Keratinocyte (primary cell): ENCODE data around the gene ACTN2. TPM values are rescaled to one million over a fixed set of nuclear protein-coding genes. Genes with fewer than 3 reads are reported as not detected.

ENCODE experiments used
- DNase-seq: peaks from one replicate; pipeline ENCODE4 v3.0.0-alpha.2; 2011; ENCODE audit warnings: low read depth, missing footprints, low spot score
- FAIRE-seq: peaks from 2 replicates; lab custom pipeline; 2011; peaks lifted over from hg19 to GRCh38; lab: Jason Lieb, UNC
- H2AFZ ChIP-seq: 2 replicates; pipeline ENCODE4 v1.6.0; 2012; ENCODE audit warnings: low read length, control low read depth, inconsistent platforms; ENCODE audit not compliant: control insufficient read depth
- H3K27ac ChIP-seq: 2 replicates; pipeline ENCODE4 v1.5.1; 2011; ENCODE audit warnings: low read length; ENCODE audit not compliant: control insufficient read depth, insufficient read depth
- H3K27me3 ChIP-seq: 3 replicates; pipeline ENCODE4 v1.6.0; 2011; ENCODE audit warnings: low read length; ENCODE audit not compliant: control insufficient read depth, insufficient read depth; ENCODE audit errors: extremely low read depth
- H3K36me3 ChIP-seq, 2 experiments: 2 replicates in 1 of 2; 3 replicates in 1 of 2; pipeline ENCODE4 v1.5.1; 2011; ENCODE audit warnings: low read length in 2 of 2, mild to moderate bottlenecking in 1 of 2; ENCODE audit not compliant: control insufficient read depth in 2 of 2, insufficient read depth in 2 of 2; ENCODE audit errors: extremely low read depth in 1 of 2
- H3K4me1 ChIP-seq: 3 replicates; pipeline ENCODE4 v1.5.1; 2011; ENCODE audit warnings: low read length; ENCODE audit not compliant: control insufficient read depth, insufficient read depth; ENCODE audit errors: extremely low read depth
- H3K4me2 ChIP-seq: 3 replicates; pipeline ENCODE4 v1.6.0; 2011; ENCODE audit warnings: low read depth, low read length; ENCODE audit not compliant: control insufficient read depth, insufficient read depth; ENCODE audit errors: extremely low read depth
- H3K4me3 ChIP-seq, 3 experiments: fragments of 200-600 bp in 1 of 3; sonication (generic) in 1 of 3; 2 replicates in 2 of 3; 3 replicates in 1 of 3; pipeline ENCODE4 v1.5.1; 2011 to 2016; ENCODE audit warnings: low read length in 3 of 3, mild to moderate bottlenecking in 3 of 3, control low read depth in 2 of 3, inconsistent platforms in 1 of 3, low read depth in 1 of 3, mixed read lengths in 1 of 3, mixed run types in 1 of 3, moderate library complexity in 1 of 3; ENCODE audit not compliant: control insufficient read depth in 2 of 3, insufficient read depth in 2 of 3; ENCODE audit errors: extremely low read depth in 1 of 3
- H3K79me2 ChIP-seq: 2 replicates; pipeline ENCODE4 v1.6.0; 2012; ENCODE audit warnings: low read length; ENCODE audit not compliant: control insufficient read depth, insufficient read depth
- H3K9ac ChIP-seq: 3 replicates; pipeline ENCODE4 v1.6.0; 2011; ENCODE audit warnings: low read length; ENCODE audit not compliant: control insufficient read depth, insufficient read depth; ENCODE audit errors: extremely low read depth
- H3K9me1 ChIP-seq: 3 replicates; pipeline ENCODE4 v1.6.0; 2011; ENCODE audit warnings: low read length; ENCODE audit not compliant: control insufficient read depth, insufficient read depth; ENCODE audit errors: extremely low read depth
- H3K9me3 ChIP-seq: 2 replicates; pipeline ENCODE4 v1.5.1; 2012; ENCODE audit warnings: low read depth, low read length; ENCODE audit not compliant: control insufficient read depth
- H4K20me1 ChIP-seq: 3 replicates; pipeline ENCODE4 v1.6.0; 2011; ENCODE audit warnings: low read length; ENCODE audit not compliant: control insufficient read depth, insufficient read depth; ENCODE audit errors: extremely low read depth
- CTCF ChIP-seq, 3 experiments: IDR thresholded peaks in 1 of 3; conservative IDR thresholded peaks in 1 of 3; optimal IDR thresholded peaks in 1 of 3; 2 replicates in 2 of 3; 3 replicates in 1 of 3; pipeline versions ENCODE3 to v1.5.1; 2011; ENCODE audit warnings: low read length in 3 of 3, mild to moderate bottlenecking in 3 of 3, moderate library complexity in 2 of 3, control low read depth in 1 of 3, inconsistent platforms in 1 of 3; ENCODE audit not compliant: insufficient read depth in 2 of 3; ENCODE audit errors: extremely low read depth in 1 of 3
- EZH2 ChIP-seq: IDR thresholded peaks from one replicate; pipeline ENCODE4 v1.6.1; 2012; ENCODE audit warnings: inconsistent platforms, mild to moderate bottlenecking, low read length, moderate library complexity
- dilution Hi-C: fragments of 300-500 bp; cut with MboI; formaldehyde crosslinking; loops from one replicate; pipeline ENCODE4 v1.7.0; 2020; ENCODE audit warnings: low sequenced_read_pairs; ENCODE audit not compliant: extremely low pct_ligation_motif_present
- polyA plus RNA-seq, 5 experiments: library from polyadenylated mRNA; depleted of rRNA in 3 of 5; stranded (reverse) in 3 of 5; stranded (forward) in 1 of 5; unstranded in 1 of 5; fragments of >200 nt; gene quantifications; 1 replicate in 1 of 5; 2 replicates in 3 of 5; 3 replicates in 1 of 5; pipeline versions ENCODE4 v1.2.1 to v1.2.3, GENCODE V29; 2011 to 2012; ENCODE audit warnings: missing spikeins in 2 of 5, low read depth in 1 of 5, low replicate concordance in 1 of 5

Gene ACTN2
- polyA plus RNA-seq, 1 donor (not counting 4 experiments of a cell fraction or from before 2014, with no cell fraction given), result not detected

DNA sequence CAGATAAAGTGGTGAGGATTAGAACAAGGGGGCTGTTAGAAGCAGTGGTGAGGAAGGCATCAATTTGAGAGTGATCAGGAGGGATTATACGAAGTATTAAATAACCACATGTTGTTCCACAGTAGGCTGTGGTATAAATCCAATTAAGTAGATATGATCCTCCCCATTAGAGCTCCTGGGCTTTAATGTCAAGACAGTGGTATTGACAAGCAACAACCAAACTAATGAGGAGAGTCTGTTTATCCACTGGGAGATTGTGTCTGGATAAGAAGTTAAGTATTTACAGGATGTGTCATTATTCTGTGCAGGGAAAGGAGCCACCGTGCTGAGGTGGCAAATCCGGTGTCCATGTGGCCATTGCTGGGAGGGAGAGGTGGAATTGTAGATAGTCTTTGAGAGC lies 5.8 kb downstream of the ACTN2 start:
- FAIRE-seq (no peak), DNase-seq (no peak)
- Histone ChIP-seq H3K27me3 (peaks cover 5% of the 10 kb centered on the region), H3K79me2 (no peaks in the 10 kb centered on the region), H2AFZ (no peak overlapping the region), H3K36me3 (no peaks in the 10 kb centered on the region), H3K9me3 (no peaks in the 10 kb centered on the region), H3K9ac (no peak overlapping the region), H3K4me1 (no peaks in the 10 kb centered on the region), H3K4me3 (no peak overlapping the region), H4K20me1 (no peaks in the 10 kb centered on the region), H3K4me2 (no peak overlapping the region), H3K27ac (no peak overlapping the region), H3K9me1 (no peaks in the 10 kb centered on the region)
- TF ChIP-seq EZH2, result no peak
- TF ChIP-seq CTCF (optimal IDR thresholded peaks at IDR 0.05 in 1 of 3, IDR thresholded peaks at IDR 0.05 in 1 of 3, conservative IDR thresholded peaks at IDR 0.05 in 1 of 3; ENCODE audit: extremely low read depth in 1 of 3, insufficient read depth in 2 of 3, low read length in 3 of 3), result no peak
- dilution Hi-C loops, result no loop called here

GRCh38 chr1:236692742-236693141 lies 6.4 kb downstream of the ACTN2 start:
- FAIRE-seq, result no peak
- TF ChIP-seq EZH2 (no peak), CTCF (optimal IDR thresholded peaks at IDR 0.05 in 1 of 3, IDR thresholded peaks at IDR 0.05 in 1 of 3, conservative IDR thresholded peaks at IDR 0.05 in 1 of 3; ENCODE audit: extremely low read depth in 1 of 3, insufficient read depth in 2 of 3, low read length in 3 of 3) (no peak)
- Histone ChIP-seq H4K20me1 (no peaks in the 10 kb centered on the region), H2AFZ (no peak overlapping the region), H3K9me1 (no peaks in the 10 kb centered on the region), H3K9ac (no peak overlapping the region), H3K27me3 (no peaks in the 10 kb centered on the region), H3K27ac (no peak overlapping the region), H3K36me3 (no peaks in the 10 kb centered on the region), H3K4me3 (no peak overlapping the region), H3K4me1 (no peaks in the 10 kb centered on the region), H3K9me3 (no peaks in the 10 kb centered on the region), H3K79me2 (no peaks in the 10 kb centered on the region), H3K4me2 (no peak overlapping the region)
- dilution Hi-C loops, result no loop called here
- DNase-seq, result no peak
